GM15510 (cell line): ENCODE measurements around the gene ORC3.

Experiments
- POLR2A ChIP-seq: IDR thresholded peaks from 3 replicates; pipeline ENCODE4 v1.6.1; 2011; ENCODE audit warnings: borderline replicate concordance; ENCODE audit not compliant: insufficient read length; ENCODE audit errors: extremely low read depth

Gene ORC3

DNA sequence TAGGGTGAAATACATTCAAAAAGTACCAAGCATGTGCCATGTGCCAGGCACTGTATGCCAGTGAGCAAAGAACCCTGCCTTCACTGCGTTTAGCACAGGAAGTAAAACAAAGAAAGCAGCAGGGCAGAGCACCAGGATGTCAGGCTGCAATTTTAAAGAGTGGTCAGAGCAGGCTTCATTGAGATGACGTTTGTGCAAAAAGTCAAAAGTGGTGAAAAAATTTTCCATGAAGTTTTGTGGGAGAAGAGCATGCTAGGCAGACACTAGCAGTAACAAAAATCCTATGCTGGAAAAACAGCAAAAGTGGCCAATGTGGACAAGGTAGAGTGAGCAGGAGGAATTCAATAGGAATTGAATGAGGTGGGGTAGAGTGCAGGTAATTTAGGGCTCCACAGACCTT is 80.8 kb downstream of the ORC3 start:
- TF ChIP-seq POLR2A: no peak

DNA sequence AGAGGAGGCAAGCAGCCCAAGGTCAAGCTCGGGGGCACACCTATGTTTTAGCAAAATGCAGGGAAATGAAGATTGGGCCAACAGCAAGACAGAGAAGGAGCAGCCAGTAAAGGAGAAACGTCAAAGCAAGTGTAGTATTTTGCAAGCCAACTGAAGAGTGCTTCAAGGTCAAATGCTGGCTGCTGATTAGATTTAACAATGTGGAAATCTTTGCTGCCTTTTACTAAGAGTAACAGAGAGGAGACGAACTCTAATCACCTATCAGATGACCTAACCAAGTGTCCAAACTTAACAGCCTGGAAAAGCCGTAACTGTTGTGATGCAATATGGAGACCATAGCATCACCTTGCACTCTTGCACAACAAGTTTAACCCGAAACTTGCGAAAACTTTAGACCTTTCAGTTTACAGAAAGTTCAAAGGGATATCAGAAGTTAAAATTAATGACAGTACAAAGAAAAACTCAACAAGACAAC is 81.7 kb downstream of the ORC3 start:
- no peak for TF ChIP-seq POLR2A

DNA sequence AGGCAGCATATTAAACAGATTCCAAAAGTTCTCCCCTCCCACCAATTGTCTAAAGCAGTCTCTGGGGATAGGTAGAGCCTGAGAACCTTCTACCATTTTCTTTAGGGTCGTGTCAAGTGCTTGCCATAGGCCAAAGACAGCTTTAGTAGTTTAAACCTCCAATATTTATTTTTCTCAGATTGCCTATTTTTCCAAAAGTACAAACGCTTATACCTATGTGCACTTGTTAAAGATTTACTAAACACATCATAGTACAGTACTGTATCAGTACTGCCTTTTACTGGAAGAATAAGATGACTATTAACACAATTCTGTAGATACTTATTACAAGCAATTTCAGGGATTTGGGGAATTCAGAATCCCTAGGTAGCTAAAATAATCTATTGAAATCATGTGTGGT is 82.7 kb downstream of the ORC3 start:
- no peak for TF ChIP-seq POLR2A

DNA sequence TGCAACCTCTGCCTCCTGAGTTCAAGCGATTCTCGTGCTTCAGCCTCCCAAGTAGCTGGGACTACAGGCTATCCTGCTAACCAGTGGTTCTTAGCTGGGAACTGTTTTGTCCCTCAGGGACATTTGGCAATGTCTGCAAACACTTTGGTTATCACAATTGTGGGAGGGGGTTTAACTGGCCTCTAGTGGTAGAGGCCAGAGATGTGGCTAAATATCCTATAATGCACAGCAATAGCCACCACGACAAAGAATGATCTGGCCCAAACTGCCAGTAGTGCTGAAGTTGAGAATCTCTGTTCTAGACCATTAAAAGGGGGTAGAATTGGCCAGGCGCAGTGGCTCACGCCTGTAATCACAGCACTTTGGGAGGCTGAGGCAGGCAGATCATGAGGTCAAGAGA is 83.3 kb downstream of the ORC3 start:
- no peak for TF ChIP-seq POLR2A

DNA sequence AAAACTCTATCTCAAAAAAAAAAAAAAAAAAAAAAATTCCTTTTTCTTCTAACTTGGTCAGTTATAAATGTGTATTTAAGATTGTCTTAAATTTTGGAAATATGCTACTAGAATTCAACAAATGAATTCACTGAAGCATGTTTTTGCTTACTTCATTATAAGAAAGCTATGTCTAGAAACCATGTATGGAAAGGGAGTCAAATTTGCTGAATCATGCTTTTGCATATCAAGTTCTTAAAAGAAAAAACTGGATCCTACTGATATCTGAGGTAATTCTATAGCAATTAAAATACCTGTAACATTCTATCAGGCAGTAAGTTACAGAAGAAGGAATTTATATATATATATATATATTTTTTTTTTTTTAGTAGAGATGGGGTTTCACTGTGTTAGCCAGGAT is 84.4 kb downstream of the ORC3 start:
- TF ChIP-seq POLR2A: no peak

DNA sequence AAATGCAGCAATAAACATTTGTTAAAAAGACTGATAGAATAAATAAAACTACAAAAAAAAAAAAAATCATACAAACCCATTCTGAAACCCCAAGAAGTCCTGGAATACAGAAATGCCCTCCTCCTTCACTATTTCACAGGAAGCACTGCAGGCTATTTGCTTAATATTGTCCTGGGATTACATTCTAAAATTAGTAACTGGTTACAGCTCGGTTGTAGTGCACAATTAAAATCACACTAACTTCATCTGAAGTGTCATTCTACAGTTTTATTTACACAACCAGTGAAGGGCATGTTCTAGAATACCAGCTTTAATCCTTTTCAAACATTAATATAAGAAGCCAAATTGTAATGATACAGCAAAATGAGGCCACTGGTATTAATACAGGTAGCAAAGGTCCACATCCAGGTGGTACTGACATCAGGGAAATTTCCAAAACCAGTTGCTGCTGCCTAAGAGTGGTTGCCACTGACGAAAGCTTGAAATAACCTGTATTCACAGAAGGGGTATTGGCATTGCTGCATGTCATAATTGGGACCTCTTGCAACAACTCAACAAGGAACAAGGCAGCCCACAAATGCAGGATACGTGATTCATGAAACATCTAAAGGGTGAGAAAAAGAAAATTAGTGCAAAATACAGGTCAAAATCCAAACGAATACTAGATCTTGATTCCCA is 85.2 kb downstream of the ORC3 start:
- no peak for TF ChIP-seq POLR2A

DNA sequence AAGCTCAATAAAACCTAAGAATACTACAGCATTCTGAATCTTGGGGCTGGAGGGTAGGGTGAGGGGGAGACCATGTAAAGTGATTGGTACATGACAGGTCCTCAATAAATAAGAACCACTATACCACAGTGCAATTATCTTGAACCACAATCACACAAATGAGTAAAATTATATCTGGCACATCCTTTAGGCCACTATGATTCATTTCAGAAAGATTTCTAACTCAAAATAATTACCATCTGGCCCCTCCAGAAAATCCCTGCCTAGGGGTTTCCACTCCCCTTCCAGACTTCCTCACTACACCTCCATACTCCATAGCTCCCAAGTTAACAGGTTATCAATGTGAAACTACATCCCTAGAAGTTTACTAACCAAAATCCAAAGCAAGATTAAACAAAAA is 92.4 kb downstream of the ORC3 start:
- TF ChIP-seq POLR2A: no peak

DNA sequence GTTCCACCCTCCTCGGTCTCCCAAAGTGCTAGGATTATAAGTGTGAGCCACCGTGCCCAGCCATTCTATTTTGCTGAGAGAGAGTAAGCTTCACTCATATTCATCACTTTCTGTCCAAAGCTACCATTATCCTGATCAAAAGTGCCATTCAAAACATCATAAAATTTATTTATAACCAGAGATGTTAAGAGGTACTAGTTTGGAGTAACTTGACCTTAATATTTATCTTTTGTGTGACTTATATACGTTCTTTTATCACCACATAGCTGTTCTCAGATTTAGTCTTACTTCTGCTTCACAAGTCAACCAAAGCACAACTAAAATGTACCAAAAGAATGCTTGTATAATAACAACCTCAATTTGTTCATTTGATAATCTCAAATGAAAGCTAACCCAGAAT is 94.0 kb downstream of the ORC3 start:
- TF ChIP-seq POLR2A: no peak

DNA sequence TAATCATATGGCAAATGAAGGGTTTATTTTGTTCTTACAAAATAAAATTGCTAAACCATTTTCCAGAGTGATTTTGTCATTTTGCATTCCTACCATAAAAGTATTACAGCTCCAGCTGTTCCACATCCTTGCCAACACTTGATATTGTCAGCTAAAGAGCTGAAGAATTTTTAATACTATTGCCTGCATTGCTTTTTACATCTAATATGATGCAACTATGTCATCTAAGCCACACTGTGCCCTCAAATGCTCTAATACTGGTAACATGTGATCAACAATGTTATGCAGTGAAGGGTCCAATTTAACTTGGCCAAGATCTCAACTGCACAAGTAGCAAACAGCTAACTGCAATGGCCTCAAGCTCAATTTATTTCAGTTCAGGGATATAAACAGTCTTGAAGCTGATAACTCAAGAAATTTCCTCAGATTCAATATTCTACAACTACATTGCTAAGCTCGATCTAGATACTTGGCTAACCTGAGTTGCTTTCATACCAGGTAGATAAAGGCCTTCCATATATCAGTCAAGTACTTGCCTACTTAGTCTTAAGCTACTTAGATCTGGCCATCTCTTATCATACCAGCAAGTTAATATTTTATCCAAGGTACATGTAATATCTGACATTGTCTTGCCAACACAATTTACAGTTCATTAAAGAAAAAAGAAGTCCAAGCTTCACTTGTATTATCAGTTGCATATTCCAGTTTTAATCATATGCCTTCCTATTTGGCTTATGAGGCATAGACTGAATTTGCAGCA is 95.1 kb downstream of the ORC3 start:
- no peak for TF ChIP-seq POLR2A

DNA sequence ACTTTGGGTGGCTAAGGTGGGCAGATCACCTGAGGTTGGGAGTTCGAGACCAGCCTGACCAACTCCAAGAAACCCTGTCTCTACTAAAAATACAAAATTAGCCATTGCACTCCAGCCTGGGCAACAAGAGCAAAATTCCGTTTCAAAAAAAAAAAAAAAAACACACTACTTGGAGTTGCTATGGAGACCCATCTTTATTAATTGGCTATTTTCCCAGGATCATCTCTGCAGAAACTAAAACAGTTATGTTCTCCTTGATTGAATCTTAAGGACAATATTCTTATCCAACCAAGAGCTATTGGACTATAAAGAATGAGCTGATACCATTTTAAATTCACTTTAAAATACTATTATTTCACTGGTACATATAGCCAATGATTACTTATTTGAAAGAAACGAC is 97.4 kb downstream of the ORC3 start:
- TF ChIP-seq POLR2A: no peak

DNA sequence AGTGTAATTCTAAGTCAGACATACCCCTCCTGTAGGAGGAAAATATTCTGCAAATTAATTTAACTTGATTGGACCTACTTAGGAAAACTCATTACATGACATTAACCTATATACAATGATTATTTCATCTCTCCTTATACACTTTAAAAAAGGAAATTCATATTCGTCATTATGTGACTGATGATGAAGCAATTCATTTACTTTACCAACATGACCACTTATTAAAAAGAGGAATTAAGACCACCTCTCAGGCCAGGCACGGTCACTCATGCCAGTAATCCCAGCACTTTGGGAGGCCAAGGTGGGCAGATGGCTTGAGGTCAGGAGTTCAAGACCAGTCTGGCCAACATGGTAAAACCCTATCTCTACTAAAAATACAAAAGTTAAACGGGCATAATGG is 100.5 kb downstream of the ORC3 start:
- no peak for TF ChIP-seq POLR2A

DNA sequence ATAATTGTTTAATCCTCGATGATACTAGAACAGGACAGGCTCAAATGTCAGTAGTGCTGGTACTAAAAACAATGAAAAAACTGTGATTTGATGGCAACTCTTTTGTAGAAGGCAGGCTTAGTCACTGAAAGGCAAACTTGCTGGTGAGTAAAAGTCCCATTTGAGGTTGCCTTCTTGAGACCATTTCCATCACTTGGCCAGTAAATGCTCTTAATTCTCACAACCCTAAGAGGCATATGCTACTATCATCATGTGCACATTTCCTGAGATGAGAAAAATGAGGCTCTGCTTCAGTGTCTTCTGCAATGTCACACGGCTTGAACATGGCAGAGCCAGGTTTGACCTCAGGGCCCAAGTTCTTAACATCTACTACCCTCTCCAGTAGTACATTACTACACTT is 102.2 kb downstream of the ORC3 start:
- no peak for TF ChIP-seq POLR2A

DNA sequence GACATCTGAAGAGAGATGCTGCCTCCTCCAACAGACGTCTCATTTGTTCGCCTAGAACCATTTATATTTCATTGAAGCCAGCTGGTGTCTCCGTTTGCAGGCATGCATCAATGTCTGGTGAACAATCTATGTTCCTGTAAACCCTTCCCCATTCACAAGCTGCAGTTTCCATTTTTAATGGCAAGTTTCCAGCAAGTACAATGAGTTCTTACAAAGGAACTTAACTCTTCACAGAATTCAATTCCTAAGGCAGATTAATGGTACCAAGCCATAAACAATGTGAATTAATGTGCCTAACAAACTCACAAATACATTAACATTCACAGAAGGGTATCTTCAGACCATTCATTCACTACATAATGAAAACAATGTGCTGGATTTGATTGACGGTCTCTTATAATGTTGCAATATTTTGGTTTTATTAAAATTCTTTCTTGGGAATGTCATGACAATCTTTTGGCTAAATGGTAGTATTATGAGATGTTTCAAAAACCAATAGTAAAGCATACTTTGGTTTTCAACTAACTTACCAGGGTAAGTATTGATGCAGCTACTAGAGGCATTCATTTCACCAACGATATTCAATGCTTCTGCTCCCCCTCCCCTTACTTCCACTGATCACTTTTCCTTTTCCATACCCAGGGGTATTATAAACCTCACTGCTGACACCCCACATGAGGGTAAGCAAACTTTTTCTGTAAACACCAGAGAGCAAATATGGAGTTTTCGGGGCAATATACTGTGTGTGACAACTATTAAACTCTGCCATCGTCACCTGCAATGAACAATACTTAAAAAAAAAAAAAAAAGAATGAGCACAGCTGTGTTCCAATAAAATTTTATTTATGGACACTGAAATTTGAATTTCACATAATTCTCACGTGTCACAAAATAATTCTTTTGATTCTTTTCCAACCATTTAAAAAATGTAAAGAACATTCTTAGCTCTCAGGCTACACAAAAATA is 107.9 kb downstream of the ORC3 start:
- TF ChIP-seq POLR2A: no peak

DNA sequence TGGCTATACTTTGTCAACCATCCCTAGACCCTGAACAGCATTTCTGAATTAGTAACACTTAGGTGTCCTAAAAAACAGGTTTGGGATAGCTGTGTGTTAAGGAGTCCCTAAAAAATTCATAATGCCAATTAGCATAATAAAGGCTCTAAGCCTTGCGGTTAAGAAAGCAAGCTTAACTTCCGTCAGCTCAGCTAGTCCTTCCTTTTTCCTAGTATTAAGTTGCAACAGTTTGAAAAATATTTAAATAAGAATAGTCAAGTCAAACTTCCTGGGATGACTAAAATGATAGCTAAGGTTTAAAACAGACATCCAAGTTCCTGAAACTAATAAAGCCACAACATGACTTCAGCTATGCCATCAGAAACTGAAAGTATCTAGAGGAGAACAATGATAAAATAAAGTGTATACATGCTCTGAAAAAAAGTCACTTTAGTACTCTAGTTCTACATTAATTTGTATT is 108.6 kb downstream of the ORC3 start:
- no peak for TF ChIP-seq POLR2A

DNA sequence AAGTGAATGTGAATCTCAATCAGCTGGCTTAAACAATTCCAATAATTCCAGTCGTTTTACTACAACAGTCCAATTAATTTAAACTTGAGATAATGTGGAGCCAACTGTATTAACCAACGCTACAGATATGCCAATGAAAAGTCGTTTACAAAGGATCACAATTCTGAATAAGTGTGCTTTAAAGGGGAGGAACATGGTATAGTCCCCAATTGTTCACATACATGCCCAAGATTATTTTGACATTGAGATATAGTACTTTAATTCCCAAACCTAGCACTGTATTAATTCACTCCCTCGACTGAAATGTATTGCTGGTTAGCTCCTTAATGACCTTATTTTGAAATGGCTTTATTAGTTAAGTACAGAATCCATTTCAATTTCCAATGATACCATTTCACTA is 109.6 kb downstream of the ORC3 start:
- TF ChIP-seq POLR2A: no peak
